ENCODE data around the gene RHPN2. TPM values are rescaled to one million over a fixed set of nuclear protein-coding genes. Genes with fewer than 3 reads are reported as not detected.
A peak's percentile ranks its signal among the peaks of the same experiment; 100 is the strongest.

RHPN2 gene
- total and polyA plus RNA-seq, 2 of the 13 experiments (the other 11 are each of a cell fraction or from before 2014, with no cell fraction given): 20.3 to 48.0 TPM

- no peak for TF ChIP-seq KIAA2018 (CRISPR knock-in tag; IDR thresholded peaks at IDR 0.05; ENCODE audit: borderline replicate concordance)
- no peak for TF ChIP-seq ZBTB10 (CRISPR knock-in tag; IDR thresholded peaks at IDR 0.05; ENCODE audit: borderline replicate concordance)
- no peak for TF ChIP-seq CCAR2 (optimal IDR thresholded peaks at IDR 0.05; ENCODE audit: low read depth, low read length)
- peak; percentile 52 to 87; a peak in 3 of 4 replicates for TF ChIP-seq EP300 (IDR thresholded peaks at IDR 0.05; ENCODE audit: low read depth in 2 of 2, low read length in 2 of 2)
- TF ChIP-seq EP300 (CRISPR knock-in tag; IDR thresholded peaks at IDR 0.05; ENCODE audit: borderline replicate concordance): peak; percentile 53; the same call in 1 of the 2 replicates
These were observed 36.4 kb upstream of the RHPN2 start (continued) for GRCh38 chr19:33100894-33101644.

Data from HepG2 (cell line).